Spinal cord (tissue), 10 donors: ENCODE measurements around the gene FNDC3B. TPM values are rescaled to one million over a fixed set of nuclear protein-coding genes. Genes with fewer than 3 reads are reported as not detected.
A peak's percentile ranks its signal among the peaks of the same experiment; 100 is the strongest.

Experiments used
- DNase-seq, 6 donors: peaks; one replicate each; pipeline versions ENCODE4 v3.0.0 to v3.0.0-alpha.2; 2013 to 2015; ENCODE audit warnings: low spot score in 6 of 6, low read depth in 4 of 6
- H3K27ac ChIP-seq: one replicate; pipeline ENCODE4 v1.5.1; 2013; ENCODE audit warnings: low read depth, low read length, control low read depth
- H3K27me3 ChIP-seq: one replicate; pipeline ENCODE4 v1.6.1; 2013; ENCODE audit warnings: low read length; ENCODE audit not compliant: control insufficient read depth, insufficient read depth
- H3K36me3 ChIP-seq: one replicate; pipeline ENCODE4 v1.6.1; 2013; ENCODE audit warnings: low read length; ENCODE audit not compliant: control insufficient read depth, insufficient read depth
- H3K4me1 ChIP-seq: one replicate; pipeline ENCODE4 v1.6.1; 2013; ENCODE audit warnings: low read length; ENCODE audit not compliant: control insufficient read depth, insufficient read depth
- H3K4me3 ChIP-seq: one replicate; pipeline ENCODE4 v1.5.1; 2013; ENCODE audit warnings: low read depth, low read length, control low read depth
- H3K9me3 ChIP-seq: one replicate; pipeline ENCODE4 v1.6.1; 2013; ENCODE audit warnings: low read length; ENCODE audit not compliant: control insufficient read depth, insufficient read depth
- WGBS: methylation state at CpG from one replicate; pipeline ENCODE4 v1.1.5; 2013; ENCODE audit warnings: missing lambda C conversion rate; ENCODE audit not compliant: insufficient coverage; 5-methylcytosine and 5-hydroxymethylcytosine counted together
- polyA plus RNA-seq, 2 donors: library from polyadenylated mRNA; unstranded; fragments of 120-200 nt; gene quantifications; one replicate each; pipeline ENCODE4 v1.2.1, GENCODE V29; 2013; ENCODE audit not compliant: insufficient read length in 2 of 2
- total RNA-seq, 2 donors: library from RNA; depleted of rRNA in 1 of 2; stranded (reverse); fragments of 120-200 nt in 1 of 2; fragments of >200 nt in 1 of 2; gene quantifications; one replicate each; pipeline versions ENCODE4 v1.2.3 to v1.2.4, GENCODE V29; 2013 to 2014
- donor health status: healthy.

The FNDC3B gene
- total and polyA plus RNA-seq, 4 donors: 14.9 to 66.8 (median 40.0) TPM

DNA sequence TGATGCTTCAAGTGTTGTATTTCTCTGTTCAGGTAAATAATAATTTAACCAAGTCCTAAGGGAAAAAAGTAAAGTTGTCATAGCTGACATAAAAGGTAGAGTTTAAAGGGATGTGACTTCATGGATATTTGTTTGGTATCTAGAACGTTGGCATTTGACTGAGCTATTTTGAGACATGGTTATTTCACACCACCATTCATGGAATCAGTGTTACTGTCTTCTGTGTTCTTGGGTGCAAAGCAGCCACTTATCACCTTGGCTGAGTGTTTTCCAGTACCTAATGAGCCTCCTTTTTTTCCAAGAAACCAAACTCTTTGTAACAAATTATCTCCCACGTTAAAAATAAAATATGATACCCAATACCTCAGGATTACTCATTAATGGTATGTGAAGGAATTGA, 253.0 kb downstream of the FNDC3B start:
- no CpG with 5 or more reads among the region's 2 CpGs for WGBS
- no peak overlapping the region for H3K4me3 ChIP-seq
- no peaks in the 10 kb centered on the region for H3K9me3 ChIP-seq
- DNase-seq: no peak
- no peaks in the 10 kb centered on the region for H3K36me3 ChIP-seq
- no peaks in the 10 kb centered on the region for H3K27me3 ChIP-seq
- H3K27ac ChIP-seq: no peak overlapping the region
- no peaks in the 10 kb centered on the region for H3K4me1 ChIP-seq

DNA sequence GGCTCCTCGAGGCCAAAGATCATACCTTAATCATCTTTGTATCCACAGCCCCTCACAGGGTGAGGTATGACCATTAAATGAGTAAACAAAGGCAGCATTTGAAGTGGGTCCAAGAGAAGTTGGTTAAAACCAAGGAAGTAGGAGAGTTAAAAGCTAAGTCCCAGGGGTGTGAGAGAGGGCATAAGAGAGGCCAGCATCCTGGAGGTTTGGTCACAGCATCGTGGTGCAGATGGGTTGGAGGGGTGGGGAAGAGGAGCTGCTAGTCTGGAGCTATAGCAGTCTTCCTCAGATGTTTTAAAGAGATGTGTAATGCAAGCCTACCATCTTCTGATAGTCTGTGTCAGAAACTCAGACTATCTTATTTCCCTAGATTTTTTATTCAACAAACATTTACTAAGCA, 253.7 kb downstream of the FNDC3B start:
- Histone ChIP-seq H3K4me1 (no peaks in the 10 kb centered on the region), H3K9me3 (no peaks in the 10 kb centered on the region), H3K27me3 (no peaks in the 10 kb centered on the region), H3K36me3 (no peaks in the 10 kb centered on the region), H3K4me3 (no peak overlapping the region), H3K27ac (no peak overlapping the region)
- WGBS: 88% methylated on average over 1 of the region's 2 CpGs
- no peak for DNase-seq

DNA sequence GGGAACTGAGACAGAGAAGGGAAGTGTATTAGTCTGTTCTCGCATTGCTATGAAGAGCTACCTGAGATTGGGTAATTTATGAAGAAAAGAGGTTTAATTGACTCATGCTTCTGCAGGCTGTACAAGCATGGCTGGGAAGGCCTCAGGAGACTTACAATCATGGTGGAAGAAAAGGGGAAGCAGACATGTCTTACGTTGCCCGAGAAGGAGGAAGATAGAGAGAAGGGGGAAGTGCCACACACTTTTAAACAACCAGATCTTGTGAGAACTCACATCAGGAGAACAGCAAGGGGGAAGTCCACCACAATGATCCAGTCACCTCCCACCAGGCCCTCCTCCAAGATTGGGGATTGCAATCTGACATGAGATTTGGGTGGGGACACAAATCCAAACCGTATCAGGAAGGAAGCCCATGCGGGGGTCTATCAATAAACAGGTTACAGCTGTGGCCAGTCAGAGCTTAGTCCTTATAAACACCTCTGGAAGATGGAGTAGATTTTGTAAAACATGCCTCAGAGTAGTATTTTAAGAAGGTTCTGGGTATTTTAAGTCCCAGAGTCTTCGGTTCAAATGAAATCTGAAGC, 254.9 kb downstream of the FNDC3B start:
- H3K9me3 ChIP-seq: no peaks in the 10 kb centered on the region
- no peaks in the 10 kb centered on the region for H3K36me3 ChIP-seq
- H3K27me3 ChIP-seq: no peaks in the 10 kb centered on the region
- no peaks in the 10 kb centered on the region for H3K4me1 ChIP-seq
- no peak overlapping the region for H3K27ac ChIP-seq
- no peak for DNase-seq
- no peak overlapping the region for H3K4me3 ChIP-seq
- WGBS: 93% methylated on average over 2 of the region's 6 CpGs

DNA sequence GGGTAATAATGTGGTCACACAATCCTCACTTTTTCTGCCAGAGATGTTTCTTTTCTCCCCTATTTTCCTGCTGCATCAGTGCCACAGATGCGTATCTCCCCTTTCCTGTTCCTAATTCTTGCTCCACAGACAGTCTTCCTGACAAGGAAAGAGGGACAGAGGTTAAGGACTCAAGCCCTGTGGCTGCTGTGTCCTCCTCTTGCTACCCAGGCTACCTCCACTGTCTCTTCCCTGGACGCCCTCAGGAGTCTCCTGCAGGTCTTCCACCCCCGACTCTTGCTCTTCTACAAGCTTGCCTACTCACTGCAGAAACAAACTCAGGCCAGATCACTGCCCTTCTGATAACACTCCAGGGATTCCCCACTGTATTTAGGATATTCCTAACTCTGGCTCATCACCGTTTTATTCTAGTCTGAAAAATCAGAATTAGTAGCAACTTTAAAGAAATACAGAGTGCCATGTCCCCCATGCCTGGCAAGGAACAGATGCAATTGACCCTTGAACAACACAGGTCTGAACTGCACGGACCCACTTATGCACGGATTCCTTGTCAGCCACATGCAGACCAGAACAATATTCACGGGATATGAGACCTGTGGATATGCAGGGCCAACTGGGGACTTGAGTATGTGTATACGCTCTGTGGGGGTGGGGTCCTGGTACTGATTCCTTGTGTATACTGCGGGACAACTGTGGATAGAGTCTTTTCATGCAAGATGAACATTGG, 257.0 kb downstream of the FNDC3B start:
- 92% methylated on average over 9 of the region's 9 CpGs for WGBS

DNA sequence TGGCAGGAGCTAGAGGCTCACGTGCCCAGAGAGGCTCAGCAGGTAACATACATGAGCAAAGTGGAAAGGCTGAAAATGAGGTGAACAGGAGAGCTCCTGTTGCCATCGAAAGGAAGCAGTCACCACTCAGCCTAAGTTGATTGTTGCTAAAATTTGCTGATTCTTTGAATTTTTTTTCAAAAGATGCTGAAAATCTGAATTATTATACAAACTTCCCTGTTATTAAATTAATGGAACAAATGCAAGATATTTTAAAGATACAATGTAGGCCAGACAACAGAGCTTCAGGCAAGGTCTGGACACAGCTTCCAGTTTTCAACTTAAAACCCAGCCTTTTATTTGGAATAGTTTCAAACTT, 257.6 kb downstream of the FNDC3B start:
- Histone ChIP-seq H3K27ac (no peak overlapping the region), H3K4me3 (no peak overlapping the region), H3K36me3 (no peaks in the 10 kb centered on the region), H3K4me1 (no peaks in the 10 kb centered on the region), H3K27me3 (no peaks in the 10 kb centered on the region), H3K9me3 (no peaks in the 10 kb centered on the region)
- 100% methylated on average over 1 of the region's 2 CpGs for WGBS
- DNase-seq: no peak

More for the DNA sequence above, 257.0 kb downstream of the FNDC3B start:
- no peaks in the 10 kb centered on the region for H3K36me3 ChIP-seq
- no peaks in the 10 kb centered on the region for H3K9me3 ChIP-seq
- DNase-seq: no peak
- no peak overlapping the region for H3K27ac ChIP-seq
- no peaks in the 10 kb centered on the region for H3K4me1 ChIP-seq
- H3K4me3 ChIP-seq: no peak overlapping the region
- no peaks in the 10 kb centered on the region for H3K27me3 ChIP-seq

DNA sequence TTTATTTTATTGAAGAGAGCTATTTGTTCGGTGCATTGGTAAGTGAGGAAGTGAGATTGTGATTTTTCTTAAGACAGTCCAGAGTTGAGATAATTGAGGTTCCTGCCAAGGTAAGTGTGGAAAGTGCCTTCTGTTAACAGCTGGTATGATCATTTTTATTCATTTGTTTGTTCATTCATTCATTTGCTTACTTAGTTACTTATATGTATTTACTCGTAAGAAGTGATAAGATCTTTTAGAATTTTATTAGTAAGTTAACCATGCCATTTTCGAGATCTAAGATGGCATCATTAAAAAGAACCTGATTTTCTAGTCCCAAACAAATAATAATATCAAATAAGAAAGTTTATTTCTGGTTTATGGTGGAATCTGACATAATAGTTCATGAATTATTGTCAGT, 258.9 kb downstream of the FNDC3B start:
- Histone ChIP-seq H3K4me1 (no peaks in the 10 kb centered on the region), H3K9me3 (no peaks in the 10 kb centered on the region), H3K36me3 (no peaks in the 10 kb centered on the region), H3K27ac (no peak overlapping the region), H3K4me3 (no peak overlapping the region), H3K27me3 (no peaks in the 10 kb centered on the region)
- DNase-seq: no peak
- 90% methylated on average over 1 of the region's 3 CpGs for WGBS

DNA sequence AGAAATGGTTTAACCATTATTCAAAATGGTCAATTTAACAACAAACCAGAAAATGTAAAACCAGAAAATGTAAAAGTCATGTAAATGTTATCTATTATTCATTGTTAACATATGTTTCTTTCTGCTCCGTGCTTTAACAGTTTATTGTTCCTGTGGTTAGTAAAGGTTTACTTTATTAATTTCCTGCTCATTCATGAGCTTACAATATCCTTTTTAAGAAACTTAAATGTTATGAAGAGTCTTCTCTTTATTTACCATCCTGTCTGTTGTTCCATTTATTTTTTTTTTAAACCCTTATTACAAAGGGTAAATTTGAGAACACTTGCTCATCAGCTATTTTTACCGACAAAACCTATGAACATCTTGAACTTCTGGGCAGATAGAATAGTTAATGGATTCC, 260.8 kb downstream of the FNDC3B start:
- Histone ChIP-seq H3K36me3 (no peaks in the 10 kb centered on the region), H3K9me3 (no peaks in the 10 kb centered on the region), H3K27me3 (no peaks in the 10 kb centered on the region), H3K4me1 (no peaks in the 10 kb centered on the region), H3K4me3 (no peak overlapping the region), H3K27ac (no peak overlapping the region)
- WGBS: no CpG with 5 or more reads among the region's 2 CpGs
- DNase-seq: no peak

DNA sequence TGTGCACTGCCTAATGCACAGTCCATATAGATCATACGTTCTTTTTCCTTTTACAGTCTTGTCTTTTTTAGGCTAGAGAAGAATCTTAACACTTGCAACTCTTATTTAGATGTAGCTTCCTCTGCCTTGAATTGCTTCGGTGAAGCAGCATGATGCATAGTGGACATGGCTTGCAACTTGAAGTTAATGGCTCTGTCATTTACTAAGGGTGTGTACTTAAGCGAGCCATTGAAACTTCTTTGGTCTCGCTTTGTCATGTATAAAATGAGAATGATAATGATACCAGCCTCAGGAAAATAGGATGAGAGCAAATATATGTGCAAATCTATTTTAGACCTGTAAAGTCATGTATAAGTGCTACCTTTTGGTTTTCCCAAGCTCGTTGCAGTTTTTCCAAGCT, 261.5 kb downstream of the FNDC3B start:
- H3K9me3 ChIP-seq: no peaks in the 10 kb centered on the region
- WGBS: 100% methylated on average over 2 of the region's 5 CpGs
- no peaks in the 10 kb centered on the region for H3K36me3 ChIP-seq
- no peak overlapping the region for H3K4me3 ChIP-seq
- H3K27ac ChIP-seq: no peak overlapping the region
- DNase-seq: no peak
- H3K27me3 ChIP-seq: no peaks in the 10 kb centered on the region
- no peaks in the 10 kb centered on the region for H3K4me1 ChIP-seq

DNA sequence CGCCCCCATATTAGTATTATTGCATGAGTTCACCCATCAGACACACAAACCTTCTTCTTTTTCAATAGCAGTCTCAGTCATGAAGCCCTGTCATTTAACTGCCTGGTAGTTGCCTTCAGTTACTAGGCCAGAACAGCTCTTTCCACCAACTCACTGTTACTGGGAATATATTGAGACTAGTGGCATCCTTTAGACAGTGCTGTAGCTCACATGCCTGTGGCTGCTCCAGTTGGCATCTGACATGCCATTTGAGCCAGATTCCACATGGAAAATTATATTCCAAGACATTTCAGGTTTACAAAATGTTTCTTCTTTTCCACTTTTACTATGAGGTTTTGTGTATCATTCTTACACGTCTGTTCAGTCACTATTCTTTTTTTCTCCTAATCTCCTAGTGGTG, 262.8 kb downstream of the FNDC3B start:
- Histone ChIP-seq H3K36me3 (peaks cover under 1% of the 10 kb centered on the region), H3K27me3 (no peaks in the 10 kb centered on the region), H3K9me3 (no peaks in the 10 kb centered on the region), H3K4me1 (no peaks in the 10 kb centered on the region), H3K27ac (no peak overlapping the region), H3K4me3 (no peak overlapping the region)
- 100% methylated on average over 1 of the region's 2 CpGs for WGBS
- peak in 1 of 6 donors; percentile 16 for DNase-seq

DNA sequence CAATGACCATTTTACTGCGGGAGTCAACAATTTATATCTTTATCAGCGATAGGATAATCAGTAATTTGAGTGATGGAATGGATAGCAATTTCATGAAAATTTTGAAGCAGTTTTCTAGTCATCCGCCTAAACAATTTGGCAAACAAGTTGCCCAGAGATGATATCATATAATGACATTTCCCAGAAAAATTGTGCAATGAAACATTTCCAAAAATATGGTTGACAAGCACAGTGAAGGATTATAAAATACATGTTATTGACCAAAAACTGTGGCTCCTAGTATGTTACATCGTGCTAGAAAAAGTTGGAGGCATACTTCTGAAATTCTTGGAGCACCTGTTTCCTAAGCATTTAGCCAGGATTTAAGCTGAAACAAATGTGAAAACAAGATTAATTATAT, 263.8 kb downstream of the FNDC3B start:
- Histone ChIP-seq H3K36me3 (peaks cover 4% of the 10 kb centered on the region), H3K4me3 (no peak overlapping the region), H3K4me1 (no peaks in the 10 kb centered on the region), H3K9me3 (no peaks in the 10 kb centered on the region), H3K27me3 (no peaks in the 10 kb centered on the region), H3K27ac (no peak overlapping the region)
- DNase-seq: no peak
- no CpG with 5 or more reads among the region's 4 CpGs for WGBS
